Loucy (cell line): Measurements from ENCODE around the gene NCKAP5.

Source experiments
- H2AFZ ChIP-seq: fragments of 200-600 bp; sonication (generic); 2 replicates; pipeline ENCODE4 v1.6.0; 2016; ENCODE audit warnings: antibody characterized with exemption, mild to moderate bottlenecking, low read length, moderate library complexity
- H3F3A ChIP-seq: fragments of 200-600 bp; 2 replicates; pipeline ENCODE4 v1.6.0; 2016; ENCODE audit warnings: antibody characterized with exemption, low read depth, mild to moderate bottlenecking
- H3K27me3 ChIP-seq: fragments of 200-600 bp; sonication (generic); 2 replicates; pipeline ENCODE4 v1.6.1; 2014; ENCODE audit warnings: low read length, mild to moderate bottlenecking; ENCODE audit not compliant: insufficient read depth, poor library complexity, severe bottlenecking
- H3K36me3 ChIP-seq: fragments of 200-600 bp; sonication (generic); 2 replicates; pipeline ENCODE4 v1.6.1; 2016; ENCODE audit warnings: low read length; ENCODE audit not compliant: insufficient read depth
- H3K4me1 ChIP-seq: fragments of 200-600 bp; sonication (generic); 2 replicates; pipeline ENCODE4 v1.5.1; 2014; ENCODE audit warnings: low read length, mild to moderate bottlenecking; ENCODE audit not compliant: insufficient read depth, poor library complexity, severe bottlenecking
- H3K4me2 ChIP-seq: fragments of 200-600 bp; sonication (generic); 2 replicates; pipeline ENCODE4 v1.6.0; 2014; ENCODE audit warnings: antibody characterized with exemption, low read length, low read depth, mild to moderate bottlenecking; ENCODE audit not compliant: poor library complexity, severe bottlenecking
- H3K4me3 ChIP-seq: fragments of 200-600 bp; sonication (generic); 2 replicates; pipeline ENCODE4 v1.5.1; 2014; ENCODE audit warnings: low read length, mild to moderate bottlenecking, mixed read lengths; ENCODE audit not compliant: poor library complexity, severe bottlenecking
- H3K79me2 ChIP-seq: fragments of 200-600 bp; sonication (generic); 2 replicates; pipeline ENCODE4 v1.6.1; 2014; ENCODE audit warnings: low read length; ENCODE audit not compliant: insufficient read depth
- H3K9ac ChIP-seq: fragments of 200-600 bp; sonication (generic); 2 replicates; pipeline ENCODE4 v1.6.0; 2014; ENCODE audit warnings: mild to moderate bottlenecking, low read depth, low read length, moderate library complexity; ENCODE audit not compliant: poor library complexity, severe bottlenecking
- H3K9me2 ChIP-seq: fragments of 200-600 bp; sonication (generic); replicated peaks from 2 replicates; pipeline ENCODE4 v1.6.1; 2016; ENCODE audit warnings: low read depth, low read length, mixed read lengths
- H3K9me3 ChIP-seq: fragments of 200-600 bp; sonication (generic); 2 replicates; pipeline ENCODE4 v1.6.1; 2014; ENCODE audit warnings: mild to moderate bottlenecking, antibody characterized with exemption, low read length, low read depth; ENCODE audit not compliant: insufficient read depth
- H4K20me1 ChIP-seq: fragments of 200-600 bp; sonication (generic); 2 replicates; pipeline ENCODE4 v1.6.0; 2014; ENCODE audit warnings: antibody characterized with exemption, low read length, mild to moderate bottlenecking; ENCODE audit not compliant: insufficient read depth, poor library complexity, severe bottlenecking
- EZH2phosphoT487 ChIP-seq: fragments of 200-600 bp; IDR thresholded peaks from 2 replicates; pipeline ENCODE4 v1.6.1; 2018; ENCODE audit warnings: antibody characterized with exemption, mild to moderate bottlenecking, moderate library complexity, borderline replicate concordance
- TF ChIP-seq, protein P1 (sequence below): fragments of 200-600 bp; sonication (generic); conservative IDR thresholded peaks from 2 replicates; pipeline ENCODE4 v1.5.1; 2014; ENCODE audit warnings: mild to moderate bottlenecking, antibody characterized with exemption, low read length

NCKAP5 gene

DNA sequence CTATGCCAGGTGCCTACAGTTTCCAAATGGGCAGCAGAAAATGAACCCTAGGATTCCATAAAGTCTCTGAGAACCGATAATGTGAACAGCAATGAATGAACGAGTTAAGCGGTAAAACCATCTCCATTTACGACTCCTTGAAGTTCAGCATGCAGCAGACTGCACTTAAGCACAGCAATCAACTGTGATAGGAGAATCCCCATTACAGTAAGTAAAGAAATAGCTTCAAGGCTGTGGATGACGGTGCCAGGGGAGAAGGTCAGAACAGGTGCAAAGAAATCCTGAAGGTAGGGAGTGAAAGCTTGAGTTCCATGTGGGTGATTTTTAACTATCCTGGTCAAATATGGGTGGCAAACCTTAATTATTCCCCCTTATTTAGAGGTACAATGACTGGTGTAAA, 444.4 kb downstream of the NCKAP5 start:
- no peaks in the 10 kb centered on the region for H3K27me3 ChIP-seq
- no peaks in the 10 kb centered on the region for H3K9me2 ChIP-seq
- no peaks in the 10 kb centered on the region for H4K20me1 ChIP-seq
- no peaks in the 10 kb centered on the region for H3K9me3 ChIP-seq
- no peaks in the 10 kb centered on the region for H3K36me3 ChIP-seq
- no peak overlapping the region for H3K4me2 ChIP-seq
- no peak overlapping the region for H3K4me3 ChIP-seq
- H3K79me2 ChIP-seq: no peaks in the 10 kb centered on the region
- H2AFZ ChIP-seq: no peak overlapping the region
- no peaks in the 10 kb centered on the region for H3F3A ChIP-seq
- H3K9ac ChIP-seq: no peak overlapping the region
- TF ChIP-seq EZH2phosphoT487: no peak
- TF ChIP-seq, protein P1, sequence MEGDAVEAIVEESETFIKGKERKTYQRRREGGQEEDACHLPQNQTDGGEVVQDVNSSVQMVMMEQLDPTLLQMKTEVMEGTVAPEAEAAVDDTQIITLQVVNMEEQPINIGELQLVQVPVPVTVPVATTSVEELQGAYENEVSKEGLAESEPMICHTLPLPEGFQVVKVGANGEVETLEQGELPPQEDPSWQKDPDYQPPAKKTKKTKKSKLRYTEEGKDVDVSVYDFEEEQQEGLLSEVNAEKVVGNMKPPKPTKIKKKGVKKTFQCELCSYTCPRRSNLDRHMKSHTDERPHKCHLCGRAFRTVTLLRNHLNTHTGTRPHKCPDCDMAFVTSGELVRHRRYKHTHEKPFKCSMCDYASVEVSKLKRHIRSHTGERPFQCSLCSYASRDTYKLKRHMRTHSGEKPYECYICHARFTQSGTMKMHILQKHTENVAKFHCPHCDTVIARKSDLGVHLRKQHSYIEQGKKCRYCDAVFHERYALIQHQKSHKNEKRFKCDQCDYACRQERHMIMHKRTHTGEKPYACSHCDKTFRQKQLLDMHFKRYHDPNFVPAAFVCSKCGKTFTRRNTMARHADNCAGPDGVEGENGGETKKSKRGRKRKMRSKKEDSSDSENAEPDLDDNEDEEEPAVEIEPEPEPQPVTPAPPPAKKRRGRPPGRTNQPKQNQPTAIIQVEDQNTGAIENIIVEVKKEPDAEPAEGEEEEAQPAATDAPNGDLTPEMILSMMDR: no peak
- H3K4me1 ChIP-seq: no peaks in the 10 kb centered on the region

DNA sequence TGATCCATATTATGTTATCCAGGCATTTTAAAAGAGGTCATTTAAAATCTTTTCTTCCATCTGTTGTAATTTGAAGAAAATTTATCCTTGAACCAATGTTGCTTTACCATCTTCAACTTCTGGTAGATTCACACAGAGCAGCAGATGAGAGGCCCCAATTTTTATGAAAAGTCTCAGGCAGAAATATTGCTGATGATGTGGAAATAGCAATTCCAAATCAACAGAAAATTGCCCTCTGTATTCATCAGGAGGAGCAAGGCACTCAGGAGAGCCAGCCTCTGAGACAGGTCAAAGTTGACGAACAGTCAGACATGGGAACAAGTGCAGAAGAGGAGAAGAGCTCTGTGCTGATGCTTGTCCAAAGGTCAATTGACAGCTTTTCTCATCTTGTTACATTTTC, 444.9 kb downstream of the NCKAP5 start:
- Histone ChIP-seq H4K20me1 (no peaks in the 10 kb centered on the region), H3K27me3 (no peaks in the 10 kb centered on the region), H3F3A (no peaks in the 10 kb centered on the region), H3K9ac (no peak overlapping the region), H3K36me3 (no peaks in the 10 kb centered on the region), H3K79me2 (no peaks in the 10 kb centered on the region), H3K9me3 (no peaks in the 10 kb centered on the region), H3K4me3 (no peak overlapping the region), H3K4me1 (no peaks in the 10 kb centered on the region), H2AFZ (no peak overlapping the region), H3K4me2 (no peak overlapping the region), H3K9me2 (no peaks in the 10 kb centered on the region)
- TF ChIP-seq, protein P1: no peak
- TF ChIP-seq EZH2phosphoT487: no peak

DNA sequence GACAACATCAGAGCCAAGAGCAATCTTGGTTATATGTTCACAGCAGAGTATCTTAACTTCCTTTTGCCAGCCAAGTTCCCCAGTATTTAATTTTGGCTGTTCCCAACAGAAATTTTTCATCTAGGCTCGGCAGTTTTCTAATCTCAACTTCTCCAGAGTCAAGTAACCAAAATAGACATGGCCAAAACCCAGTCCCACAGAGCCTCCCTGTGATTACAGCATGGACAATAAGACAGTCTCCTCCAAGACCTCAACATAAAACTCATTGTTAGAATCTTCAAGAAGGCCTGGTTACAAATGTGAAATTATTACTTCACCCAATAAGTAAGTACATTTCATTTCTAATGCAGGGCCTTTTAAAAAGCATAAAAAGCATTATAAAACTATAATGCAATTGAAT, 445.7 kb downstream of the NCKAP5 start:
- H3K9me2 ChIP-seq: no peaks in the 10 kb centered on the region
- TF ChIP-seq, protein P1: no peak
- TF ChIP-seq EZH2phosphoT487: no peak
- no peak overlapping the region for H2AFZ ChIP-seq
- no peaks in the 10 kb centered on the region for H3K36me3 ChIP-seq
- H3K27me3 ChIP-seq: no peaks in the 10 kb centered on the region
- H3K4me2 ChIP-seq: no peak overlapping the region
- H3K9ac ChIP-seq: no peak overlapping the region
- no peaks in the 10 kb centered on the region for H3K9me3 ChIP-seq
- H4K20me1 ChIP-seq: no peaks in the 10 kb centered on the region
- no peak overlapping the region for H3K4me3 ChIP-seq
- H3F3A ChIP-seq: no peaks in the 10 kb centered on the region
- no peaks in the 10 kb centered on the region for H3K79me2 ChIP-seq
- H3K4me1 ChIP-seq: no peaks in the 10 kb centered on the region
